K562 (cell line): ENCODE data around the gene PRR14L.

Experiments
- CTCF ChIP-seq, 3 experiments: IDR thresholded peaks in 2 of 3; conservative IDR thresholded peaks in 1 of 3; 2 replicates each; pipeline ENCODE4 v1.5.1; 2011 to 2012; ENCODE audit warnings: low read length in 3 of 3, mild to moderate bottlenecking in 3 of 3, control low read depth in 2 of 3, improper control_type of control experiment in 1 of 3, inconsistent platforms in 1 of 3, low read depth in 1 of 3, mixed read lengths in 1 of 3, moderate library complexity in 1 of 3; ENCODE audit not compliant: insufficient read depth in 2 of 3
- EZH2 ChIP-seq: IDR thresholded peaks from 2 replicates; pipeline ENCODE4 v1.6.1; 2012; ENCODE audit warnings: low read depth, mild to moderate bottlenecking, inconsistent platforms, low read length, borderline replicate concordance
- HMGXB4 ChIP-seq: sonication (generic); formaldehyde crosslinking; IDR thresholded peaks from 2 replicates; pipeline ENCODE4 v1.8.1; 2023; ENCODE audit warnings: mild to moderate bottlenecking, missing genetic modification reagents
- KLF10 ChIP-seq: fragments of 250-450 bp; sonication (Bioruptor Pico); IDR thresholded peaks from 2 replicates; pipeline ENCODE4 v1.6.1; 2021; ENCODE audit warnings: matching md5 sums
- RAD21 ChIP-seq, 2 experiments: fragments of 250-450 bp in 1 of 2; fragments of 450-650 bp in 1 of 2; sonication (Bioruptor Pico) in 1 of 2; formaldehyde crosslinking in 1 of 2; IDR thresholded peaks in 1 of 2; conservative IDR thresholded peaks in 1 of 2; 2 replicates each; pipeline versions ENCODE4 v1.4.0 to v1.8.0; 2020 to 2022; ENCODE audit warnings: mild to moderate bottlenecking in 2 of 2, moderate library complexity in 1 of 2
- ZNF263 ChIP-seq: sonication (generic); formaldehyde crosslinking; IDR thresholded peaks from 2 replicates; pipeline ENCODE4 v1.8.0; 2022; ENCODE audit warnings: mild to moderate bottlenecking, missing genetic modification reagents, borderline replicate concordance
- ZNF274 ChIP-seq: IDR thresholded peaks from 2 replicates; pipeline ENCODE4 v1.6.1; 2011; ENCODE audit warnings: low read depth, mild to moderate bottlenecking, low read length, moderate library complexity, borderline replicate concordance
- TF ChIP-seq, protein P1 (sequence below): fragments of 150-350 bp; IDR thresholded peaks from 2 replicates; pipeline ENCODE4 v1.6.1; 2014; ENCODE audit warnings: low read depth, mild to moderate bottlenecking, low read length, borderline replicate concordance

DNA sequence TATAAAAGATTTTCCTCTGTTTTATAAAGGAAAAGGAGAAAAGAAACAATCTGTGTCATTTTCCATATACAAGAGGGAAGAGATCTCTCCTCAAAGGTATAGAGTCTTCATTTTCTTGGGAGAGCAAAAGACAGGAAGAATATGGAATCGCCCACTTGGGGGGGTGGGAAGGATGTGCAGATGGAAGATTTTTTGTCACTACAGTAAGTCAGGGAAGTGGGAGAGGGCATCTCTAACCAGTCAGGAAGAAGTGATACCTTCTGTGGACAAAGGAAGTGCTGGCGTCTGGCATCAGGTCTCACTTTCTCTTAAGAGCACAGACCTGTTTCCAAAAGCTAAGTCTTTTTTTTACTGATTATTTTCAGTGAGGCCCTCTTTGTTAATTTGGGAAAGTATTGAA, 1.4 kb downstream of the PRR14L start:
- TF ChIP-seq, protein P1, sequence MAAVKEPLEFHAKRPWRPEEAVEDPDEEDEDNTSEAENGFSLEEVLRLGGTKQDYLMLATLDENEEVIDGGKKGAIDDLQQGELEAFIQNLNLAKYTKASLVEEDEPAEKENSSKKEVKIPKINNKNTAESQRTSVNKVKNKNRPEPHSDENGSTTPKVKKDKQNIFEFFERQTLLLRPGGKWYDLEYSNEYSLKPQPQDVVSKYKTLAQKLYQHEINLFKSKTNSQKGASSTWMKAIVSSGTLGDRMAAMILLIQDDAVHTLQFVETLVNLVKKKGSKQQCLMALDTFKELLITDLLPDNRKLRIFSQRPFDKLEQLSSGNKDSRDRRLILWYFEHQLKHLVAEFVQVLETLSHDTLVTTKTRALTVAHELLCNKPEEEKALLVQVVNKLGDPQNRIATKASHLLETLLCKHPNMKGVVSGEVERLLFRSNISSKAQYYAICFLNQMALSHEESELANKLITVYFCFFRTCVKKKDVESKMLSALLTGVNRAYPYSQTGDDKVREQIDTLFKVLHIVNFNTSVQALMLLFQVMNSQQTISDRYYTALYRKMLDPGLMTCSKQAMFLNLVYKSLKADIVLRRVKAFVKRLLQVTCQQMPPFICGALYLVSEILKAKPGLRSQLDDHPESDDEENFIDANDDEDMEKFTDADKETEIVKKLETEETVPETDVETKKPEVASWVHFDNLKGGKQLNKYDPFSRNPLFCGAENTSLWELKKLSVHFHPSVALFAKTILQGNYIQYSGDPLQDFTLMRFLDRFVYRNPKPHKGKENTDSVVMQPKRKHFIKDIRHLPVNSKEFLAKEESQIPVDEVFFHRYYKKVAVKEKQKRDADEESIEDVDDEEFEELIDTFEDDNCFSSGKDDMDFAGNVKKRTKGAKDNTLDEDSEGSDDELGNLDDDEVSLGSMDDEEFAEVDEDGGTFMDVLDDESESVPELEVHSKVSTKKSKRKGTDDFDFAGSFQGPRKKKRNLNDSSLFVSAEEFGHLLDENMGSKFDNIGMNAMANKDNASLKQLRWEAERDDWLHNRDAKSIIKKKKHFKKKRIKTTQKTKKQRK: no peak
- TF ChIP-seq CTCF (IDR thresholded peaks at IDR 0.05 in 2 of 3, conservative IDR thresholded peaks at IDR 0.05 in 1 of 3; ENCODE audit: insufficient read depth in 2 of 3, low read depth in 1 of 3, low read length in 3 of 3): no peak
- TF ChIP-seq ZNF263 (CRISPR knock-in tag): no peak
- TF ChIP-seq ZNF274: no peak
- TF ChIP-seq KLF10 (CRISPR knock-in tag): no peak
- no peak for TF ChIP-seq RAD21 (CRISPR knock-in tag; conservative IDR thresholded peaks at IDR 0.05 in 1 of 2, IDR thresholded peaks at IDR 0.05 in 1 of 2)
- TF ChIP-seq HMGXB4 (CRISPR knock-in tag): no peak
- TF ChIP-seq EZH2: no peak
